Neural progenitor cell (in vitro differentiated cells): ENCODE measurements around the gene DLGAP4. TPM values are rescaled to one million over a fixed set of nuclear protein-coding genes. Genes with fewer than 3 reads are reported as not detected.

Experiments
- DNase-seq: peaks from one replicate; pipeline ENCODE4 v3.0.0-alpha.2; 2016; ENCODE audit warnings: low spot score
- H2AFZ ChIP-seq: fragments of 200-600 bp; sonication (generic); replicated peaks from 2 replicates; pipeline ENCODE4 v1.6.1; 2016; ENCODE audit warnings: antibody characterized with exemption
- H3F3A ChIP-seq: fragments of 200-600 bp; sonication (generic); 2 replicates; pipeline ENCODE4 v1.6.1; 2016; ENCODE audit warnings: antibody characterized with exemption, low read depth
- H3K27ac ChIP-seq: fragments of 200-600 bp; sonication (generic); 2 replicates; pipeline ENCODE4 v1.5.1; 2016; ENCODE audit warnings: mild to moderate bottlenecking
- H3K27me3 ChIP-seq: fragments of 200-600 bp; sonication (generic); 2 replicates; pipeline ENCODE4 v1.6.1; 2016; ENCODE audit warnings: mild to moderate bottlenecking, moderate library complexity
- H3K36me3 ChIP-seq: fragments of 200-600 bp; sonication (generic); 2 replicates; pipeline ENCODE4 v1.5.1; 2016
- H3K4me1 ChIP-seq: fragments of 200-600 bp; sonication (generic); 2 replicates; pipeline ENCODE4 v1.6.1; 2016; ENCODE audit warnings: mixed run types
- H3K4me2 ChIP-seq: fragments of 200-600 bp; sonication (generic); 2 replicates; pipeline ENCODE4 v1.6.1; 2016
- H3K4me3 ChIP-seq: fragments of 200-600 bp; sonication (generic); 2 replicates; pipeline ENCODE4 v1.5.1; 2016
- H3K79me2 ChIP-seq: fragments of 200-600 bp; sonication (generic); 2 replicates; pipeline ENCODE4 v1.6.1; 2016; ENCODE audit warnings: low read depth
- H3K9ac ChIP-seq: fragments of 200-600 bp; sonication (generic); 2 replicates; pipeline ENCODE4 v1.6.1; 2016
- H3K9me3 ChIP-seq: fragments of 200-600 bp; sonication (generic); 2 replicates; pipeline ENCODE4 v1.5.1; 2016; ENCODE audit warnings: low read depth
- H4K20me1 ChIP-seq: fragments of 200-600 bp; sonication (generic); 2 replicates; pipeline ENCODE4 v1.6.1; 2016; ENCODE audit warnings: low read depth
- H3K27ac Mint-ChIP-seq: 3 replicates; pipeline ENCODE4 v1.8.0; 2021; ENCODE audit warnings: mixed read lengths
- H3K27me3 Mint-ChIP-seq: 2 replicates; pipeline ENCODE4 v1.8.0; 2022; ENCODE audit warnings: low read depth, mild to moderate bottlenecking, inconsistent platforms, moderate library complexity, mixed read lengths; ENCODE audit not compliant: insufficient read depth
- H3K36me3 Mint-ChIP-seq: 3 replicates; pipeline ENCODE4 v1.8.0; 2021; ENCODE audit warnings: mixed read lengths
- H3K4me1 Mint-ChIP-seq: 3 replicates; pipeline ENCODE4 v1.8.0; 2021; ENCODE audit warnings: mixed read lengths
- H3K4me3 Mint-ChIP-seq: 3 replicates; pipeline ENCODE4 v1.8.0; 2021; ENCODE audit warnings: mild to moderate bottlenecking, moderate library complexity, mixed read lengths
- H3K9me3 Mint-ChIP-seq: 3 replicates; pipeline ENCODE4 v1.8.0; 2020; ENCODE audit warnings: mixed read lengths
- EZH2 ChIP-seq: fragments of 200-600 bp; sonication (generic); IDR thresholded peaks from 2 replicates; pipeline ENCODE4 v1.6.1; 2017; ENCODE audit warnings: antibody characterized with exemption, mild to moderate bottlenecking, moderate library complexity
- EZH2phosphoT487 ChIP-seq: fragments of 200-600 bp; sonication (generic); IDR thresholded peaks from 2 replicates; pipeline ENCODE4 v1.6.1; 2017; ENCODE audit warnings: antibody characterized with exemption
- total RNA-seq: library from RNA; depleted of rRNA; stranded (reverse); fragments of >200 nt; gene quantifications from 2 replicates; pipeline ENCODE4 v1.2.3, GENCODE V29; 2015; ENCODE audit warnings: low replicate concordance
- TF ChIP-seq, protein P1 (sequence below): fragments of 200-600 bp; sonication (generic); IDR thresholded peaks from 2 replicates; pipeline ENCODE4 v1.5.1; 2017; ENCODE audit warnings: antibody characterized with exemption, mild to moderate bottlenecking

The DLGAP4 gene
- total RNA-seq, 1 donor from 2014 or later: 21.7 TPM

DNA sequence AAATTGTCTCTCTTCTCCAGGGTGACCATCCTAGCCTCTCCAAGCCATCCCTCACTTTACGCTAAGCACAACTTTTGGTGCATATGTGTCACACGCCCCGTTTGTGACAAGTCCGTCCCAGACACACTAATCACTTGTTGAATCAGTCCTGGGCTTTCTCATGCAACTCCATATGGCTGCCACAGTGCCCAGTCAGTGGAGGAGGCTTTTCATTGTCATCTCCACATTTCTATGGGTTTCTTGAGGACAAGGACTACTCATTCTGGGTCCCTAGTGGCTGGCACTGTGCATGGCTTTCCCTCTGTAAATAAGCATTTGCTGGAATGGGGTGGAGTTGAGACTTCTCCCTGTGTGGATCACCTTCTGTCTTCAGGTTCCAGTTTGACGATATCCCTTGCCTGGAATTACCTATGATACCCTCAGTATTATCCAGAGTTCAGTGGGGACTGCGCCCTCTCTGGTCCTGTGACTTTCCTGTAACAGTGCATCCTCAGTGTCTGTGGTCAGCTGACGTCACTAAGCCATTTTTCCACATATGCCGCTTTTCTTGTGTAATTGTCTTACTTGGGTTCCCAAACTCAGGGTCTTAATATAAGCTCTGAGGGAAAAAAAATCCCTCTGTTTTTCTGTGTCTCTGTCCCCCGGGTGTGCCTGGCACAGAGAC, 175.4 kb downstream of the DLGAP4 start:
- H3K36me3 Mint-ChIP-seq: peaks cover 8% of the 10 kb centered on the region
- peak overlapping the region; percentile 13 for H3K4me3 Mint-ChIP-seq
- Histone ChIP-seq H3K4me3 (no peak overlapping the region), H3K4me2 (no peak overlapping the region), H3K27ac (no peak overlapping the region), H3K4me1 (no peaks in the 10 kb centered on the region), H3K36me3 (no peaks in the 10 kb centered on the region), H4K20me1 (peaks cover 100% of the 10 kb centered on the region), H3K9ac (no peak overlapping the region), H3K9me3 (no peaks in the 10 kb centered on the region), H3F3A (peaks cover 3% of the 10 kb centered on the region), H3K79me2 (peaks cover 99% of the 10 kb centered on the region), H3K27me3 (no peaks in the 10 kb centered on the region), H2AFZ (no peak overlapping the region)
- H3K27me3 Mint-ChIP-seq: peaks cover 2% of the 10 kb centered on the region
- no peaks in the 10 kb centered on the region for H3K9me3 Mint-ChIP-seq
- TF ChIP-seq, protein P1, sequence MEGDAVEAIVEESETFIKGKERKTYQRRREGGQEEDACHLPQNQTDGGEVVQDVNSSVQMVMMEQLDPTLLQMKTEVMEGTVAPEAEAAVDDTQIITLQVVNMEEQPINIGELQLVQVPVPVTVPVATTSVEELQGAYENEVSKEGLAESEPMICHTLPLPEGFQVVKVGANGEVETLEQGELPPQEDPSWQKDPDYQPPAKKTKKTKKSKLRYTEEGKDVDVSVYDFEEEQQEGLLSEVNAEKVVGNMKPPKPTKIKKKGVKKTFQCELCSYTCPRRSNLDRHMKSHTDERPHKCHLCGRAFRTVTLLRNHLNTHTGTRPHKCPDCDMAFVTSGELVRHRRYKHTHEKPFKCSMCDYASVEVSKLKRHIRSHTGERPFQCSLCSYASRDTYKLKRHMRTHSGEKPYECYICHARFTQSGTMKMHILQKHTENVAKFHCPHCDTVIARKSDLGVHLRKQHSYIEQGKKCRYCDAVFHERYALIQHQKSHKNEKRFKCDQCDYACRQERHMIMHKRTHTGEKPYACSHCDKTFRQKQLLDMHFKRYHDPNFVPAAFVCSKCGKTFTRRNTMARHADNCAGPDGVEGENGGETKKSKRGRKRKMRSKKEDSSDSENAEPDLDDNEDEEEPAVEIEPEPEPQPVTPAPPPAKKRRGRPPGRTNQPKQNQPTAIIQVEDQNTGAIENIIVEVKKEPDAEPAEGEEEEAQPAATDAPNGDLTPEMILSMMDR: peak; percentile 14
- TF ChIP-seq EZH2: no peak
- TF ChIP-seq EZH2phosphoT487: no peak
- H3K4me1 Mint-ChIP-seq: peaks cover 29% of the 10 kb centered on the region
- no peak for DNase-seq
- no peak overlapping the region for H3K27ac Mint-ChIP-seq

DNA sequence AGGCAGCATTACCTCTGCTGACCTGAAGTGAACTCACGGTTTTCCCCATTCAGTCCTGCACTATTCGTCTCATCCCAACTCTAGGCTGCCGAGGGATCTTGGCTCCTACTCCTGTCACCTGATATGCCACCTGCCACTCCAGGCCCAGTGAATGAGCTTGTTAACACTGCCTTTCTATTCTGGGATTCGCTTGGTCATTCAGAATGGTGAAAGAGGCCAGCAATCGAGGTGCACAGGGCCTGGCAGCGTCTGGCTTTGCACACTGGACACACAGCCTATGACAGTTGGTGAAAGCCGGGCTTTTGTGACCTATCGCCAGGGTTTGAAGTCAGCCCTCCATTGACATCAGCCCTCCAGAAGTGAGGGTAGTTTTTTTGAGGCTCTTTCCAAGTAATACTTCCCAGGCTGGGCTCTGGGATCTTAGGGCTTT, 175.9 kb downstream of the DLGAP4 start:
- Histone ChIP-seq H3K27ac (no peak overlapping the region), H3F3A (peaks cover 3% of the 10 kb centered on the region), H3K9ac (no peak overlapping the region), H3K9me3 (no peaks in the 10 kb centered on the region), H2AFZ (no peak overlapping the region), H3K79me2 (peaks cover 99% of the 10 kb centered on the region), H3K27me3 (no peaks in the 10 kb centered on the region), H3K36me3 (no peaks in the 10 kb centered on the region), H4K20me1 (peaks cover 100% of the 10 kb centered on the region), H3K4me3 (no peak overlapping the region), H3K4me2 (no peak overlapping the region), H3K4me1 (no peaks in the 10 kb centered on the region)
- peaks cover 8% of the 10 kb centered on the region for H3K36me3 Mint-ChIP-seq
- peaks cover 32% of the 10 kb centered on the region for H3K4me1 Mint-ChIP-seq
- DNase-seq: no peak
- peaks cover 2% of the 10 kb centered on the region for H3K27me3 Mint-ChIP-seq
- no peaks in the 10 kb centered on the region for H3K9me3 Mint-ChIP-seq
- no peak overlapping the region for H3K27ac Mint-ChIP-seq
- no peak overlapping the region for H3K4me3 Mint-ChIP-seq
- no peak for TF ChIP-seq EZH2phosphoT487
- TF ChIP-seq, protein P1: no peak
- no peak for TF ChIP-seq EZH2

DNA sequence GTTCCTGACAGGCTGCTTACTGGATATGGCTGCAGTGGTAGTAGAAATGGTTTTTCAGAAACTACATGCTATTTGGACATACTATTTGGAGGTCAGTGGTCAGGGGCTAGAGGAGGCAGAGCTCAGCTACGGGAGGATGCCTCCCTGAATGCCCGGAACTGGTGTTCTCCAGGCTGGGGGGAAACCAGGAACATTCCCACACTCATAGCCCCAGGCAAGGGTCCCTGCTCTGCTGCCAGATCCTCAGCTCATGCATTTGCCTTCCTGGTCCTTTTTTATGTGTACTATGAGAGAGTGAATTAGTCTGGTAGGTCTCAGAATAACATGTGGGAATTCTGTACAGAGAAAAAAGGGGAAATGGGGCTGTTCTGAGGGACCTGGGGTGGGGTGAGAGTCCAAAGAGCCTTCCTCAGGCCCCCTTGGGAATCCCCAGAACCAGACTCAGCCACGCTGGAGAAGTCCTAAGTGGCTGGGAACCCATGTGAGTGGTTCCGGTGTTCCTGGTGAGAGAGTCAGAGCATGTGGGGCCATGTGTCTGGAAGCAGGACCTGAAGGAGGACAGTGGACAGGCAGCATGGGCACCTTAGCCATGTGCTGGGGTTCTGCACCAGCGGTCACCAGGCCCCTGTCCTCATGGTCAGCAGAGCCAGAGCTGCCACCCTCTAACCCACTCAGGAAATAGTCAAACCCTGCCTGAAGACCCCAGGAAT, 177.2 kb downstream of the DLGAP4 start:
- Histone ChIP-seq H3K9ac (no peak overlapping the region), H3K27me3 (no peaks in the 10 kb centered on the region), H3K36me3 (no peaks in the 10 kb centered on the region), H4K20me1 (peaks cover 100% of the 10 kb centered on the region), H3F3A (peaks cover 3% of the 10 kb centered on the region), H3K79me2 (peaks cover 98% of the 10 kb centered on the region), H3K4me1 (no peaks in the 10 kb centered on the region), H3K4me2 (no peak overlapping the region), H2AFZ (no peak overlapping the region), H3K27ac (no peak overlapping the region), H3K9me3 (no peaks in the 10 kb centered on the region), H3K4me3 (no peak overlapping the region)
- H3K4me3 Mint-ChIP-seq: no peak overlapping the region
- H3K27ac Mint-ChIP-seq: no peak overlapping the region
- peaks cover 5% of the 10 kb centered on the region for H3K27me3 Mint-ChIP-seq
- no peak for DNase-seq
- no peaks in the 10 kb centered on the region for H3K9me3 Mint-ChIP-seq
- peaks cover 11% of the 10 kb centered on the region for H3K36me3 Mint-ChIP-seq
- peaks cover 36% of the 10 kb centered on the region for H3K4me1 Mint-ChIP-seq
- TF ChIP-seq, protein P1: no peak
- TF ChIP-seq EZH2phosphoT487 (no peak), EZH2 (no peak)
